CD4-positive, alpha-beta T cell treated with Interleukin-12 subunit alpha and Interleukin-12 subunit beta, for 1 hour (primary cell): ENCODE data around the gene PXDC1.
"Not testable (repeated sequence)": the region's sequence is repeated elsewhere in the genome, so short reads cannot be mapped to it uniquely, and the experiment has no call there.

Experiments used
- DNase-seq: peaks from one replicate; pipeline ENCODE4 v3.0.0-alpha.2; 2020

Gene PXDC1

GRCh38 chr6:3782876-3783832 lies 31.6 kb upstream of the PXDC1 start:
- DNase-seq, result no peak

- no peak for DNase-seq
Observed at GRCh38 chr6:3781504-3781903, 30.0 kb upstream of the PXDC1 start.

GRCh38 chr6:3779574-3779849 lies 28.0 kb upstream of the PXDC1 start:
- no peak for DNase-seq

GRCh38 chr6:3778701-3779573 lies 27.4 kb upstream of the PXDC1 start:
- no peak for DNase-seq

- no peak for DNase-seq
Observed at GRCh38 chr6:3777730-3778461, 26.4 kb upstream of the PXDC1 start.

- no peak for DNase-seq
Observed at GRCh38 chr6:3776881-3777507, 25.5 kb upstream of the PXDC1 start.

- no peak for DNase-seq
Observed at GRCh38 chr6:3775847-3776246, 24.3 kb upstream of the PXDC1 start.

- no peak for DNase-seq
Observed at GRCh38 chr6:3775386-3775785, 23.9 kb upstream of the PXDC1 start.

- DNase-seq, result no peak
Observed at GRCh38 chr6:3773678-3774298, 22.3 kb upstream of the PXDC1 start.

GRCh38 chr6:3772127-3772999 lies 20.9 kb upstream of the PXDC1 start:
- DNase-seq, result not testable (repeated sequence)

GRCh38 chr6:3771407-3772011 lies 20.0 kb upstream of the PXDC1 start:
- DNase-seq, result no peak

GRCh38 chr6:3770023-3770720 lies 18.7 kb upstream of the PXDC1 start:
- no peak for DNase-seq

GRCh38 chr6:3769610-3770009 lies 18.1 kb upstream of the PXDC1 start:
- no peak for DNase-seq

- no peak for DNase-seq
Observed at GRCh38 chr6:3768502-3768901, 17.0 kb upstream of the PXDC1 start.

- not testable (repeated sequence) for DNase-seq
Observed at GRCh38 chr6:3767483-3767882, 16.0 kb upstream of the PXDC1 start.

- DNase-seq, result no peak
Observed at GRCh38 chr6:3766214-3766613, 14.7 kb upstream of the PXDC1 start.

GRCh38 chr6:3765415-3765814 lies 13.9 kb upstream of the PXDC1 start:
- no peak for DNase-seq

GRCh38 chr6:3764516-3765335 lies 13.2 kb upstream of the PXDC1 start:
- DNase-seq, result no peak

GRCh38 chr6:3762852-3763251 lies 11.3 kb upstream of the PXDC1 start:
- DNase-seq, result no peak
